ENCODE results near the gene HDAC4. TPM values are rescaled to one million over a fixed set of nuclear protein-coding genes. Genes with fewer than 3 reads are reported as not detected.
A peak's percentile ranks its signal among the peaks of the same experiment; 100 is the strongest.

Gene HDAC4
- total RNA-seq, 1 experiment from 2014 or later, result 32.0 TPM

DNA sequence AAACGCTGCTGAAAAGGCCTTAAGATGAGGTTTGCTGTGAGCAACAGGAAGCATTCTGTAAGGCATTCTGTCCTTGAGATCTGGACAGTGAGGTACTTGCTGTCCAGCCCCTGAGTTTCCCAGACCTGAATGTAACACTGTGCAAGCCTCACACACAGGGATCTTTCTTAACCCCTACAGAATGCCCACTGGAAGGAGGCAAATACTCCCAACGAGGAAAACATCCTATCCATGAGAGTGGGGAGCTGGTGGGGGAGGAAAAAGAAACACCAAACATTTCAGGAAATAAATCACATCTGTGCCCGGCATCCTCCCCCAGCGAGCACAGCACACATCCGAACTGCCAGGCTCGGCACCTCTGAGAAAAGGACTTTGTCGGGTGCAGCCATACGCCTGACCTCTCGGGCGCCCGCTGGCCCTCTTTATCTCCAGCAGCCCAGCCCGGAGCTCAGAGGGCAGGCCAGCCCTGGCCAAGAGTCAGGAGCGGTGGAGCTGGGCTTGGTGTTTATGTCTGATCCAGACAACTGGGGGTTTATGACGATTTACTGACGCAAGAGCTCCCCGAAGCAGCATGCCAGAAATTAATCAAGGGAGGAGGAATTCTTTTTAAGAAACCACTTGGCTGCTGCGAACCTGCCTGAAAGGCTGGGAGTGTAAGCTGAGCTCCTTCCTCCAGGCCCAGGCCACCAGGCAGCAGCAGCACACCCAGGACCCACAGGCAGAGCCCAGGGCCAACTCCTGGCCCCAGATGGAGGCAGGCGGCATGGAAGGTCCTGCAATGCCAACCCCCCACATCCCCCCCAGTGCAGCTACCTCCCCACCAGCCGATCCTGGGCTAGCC, 72.2 kb downstream of the HDAC4 start:
- Histone ChIP-seq H2BK120ac (ENCODE audit: low read depth, low read length, poor library complexity, severe bottlenecking) (no peak overlapping the region), H2AK5ac (ENCODE audit: insufficient read length, low read length) (no peak overlapping the region), H3K79me1 (ENCODE audit: insufficient read depth, low read depth, low read length, poor library complexity, severe bottlenecking) (no peaks in the 10 kb centered on the region), H4K8ac (replicated peaks; ENCODE audit: insufficient read length, low read depth, low read length) (no peak overlapping the region), H3K4me2 (ENCODE audit: insufficient read depth, insufficient read length, low read length) (no peak overlapping the region), H3K18ac (ENCODE audit: insufficient read length, low read depth, low read length) (no peak overlapping the region), H2BK20ac (ENCODE audit: low read depth, low read length, poor library complexity, severe bottlenecking) (no peak overlapping the region), H2BK5ac (ENCODE audit: insufficient read length, low read length) (no peak overlapping the region), H3T11ph (ENCODE audit: low read length) (no peak overlapping the region), H3K27me3 (ENCODE audit: insufficient read depth, low read length) (no peaks in the 10 kb centered on the region), H2BK15ac (ENCODE audit: low read depth, low read length) (no peak overlapping the region), H3K14ac (ENCODE audit: insufficient read depth, low read length) (no peak overlapping the region), H4K91ac (ENCODE audit: insufficient read length, low read depth, low read length) (no peak overlapping the region), H3K9ac (ENCODE audit: extremely low read depth, insufficient read length, low read length) (no peak overlapping the region), H3K4ac (ENCODE audit: low read depth, low read length) (no peak overlapping the region), H3K79me2 (ENCODE audit: insufficient read depth, low read length) (no peaks in the 10 kb centered on the region), H3K4me1 (ENCODE audit: insufficient read depth, low read length) (no peaks in the 10 kb centered on the region), H2BK12ac (ENCODE audit: insufficient read length, low read depth, low read length) (no peak overlapping the region), H3K27ac (ENCODE audit: insufficient read length, low read depth, low read length) (no peak overlapping the region), H3K9me3 (ENCODE audit: control insufficient read depth, low read depth, low read length) (no peaks in the 10 kb centered on the region), H3K56ac (ENCODE audit: insufficient read length, low read depth, low read length) (no peak overlapping the region), H4K20me1 (ENCODE audit: control insufficient read depth, insufficient read depth, insufficient read length) (no peaks in the 10 kb centered on the region), H3K23me2 (ENCODE audit: insufficient read length, low read depth, low read length, poor library complexity, severe bottlenecking) (no peaks in the 10 kb centered on the region), H3K23ac (ENCODE audit: insufficient read length, low read depth, low read length) (no peak overlapping the region), H2AFZ (ENCODE audit: low read length) (no peak overlapping the region), H4K5ac (ENCODE audit: insufficient read length, low read depth, low read length) (no peak overlapping the region)
- peak; percentile 19 for DNase-seq
- Mint-ChIP-seq H3K36me3 (ENCODE audit: insufficient read depth in 1 of 3, low read depth in 3 of 3) (peaks cover 0 to 6% (median 3%) of the 10 kb centered on the region in 3 experiments; a peak in 2 of 7 replicates), H3K4me1 (peaks cover 18 to 41% of the 10 kb centered on the region in 2 experiments), H3K27ac (peak overlapping the region; percentile 59 to 75 (median 65); a peak in 2 of 7 replicates), H3K27me3 (ENCODE audit: low read depth) (no peaks in the 10 kb centered on the region), H3K4me3 (no peak overlapping the region), H3K9me3 (no peaks in the 10 kb centered on the region)
- TF ChIP-seq, protein P1, sequence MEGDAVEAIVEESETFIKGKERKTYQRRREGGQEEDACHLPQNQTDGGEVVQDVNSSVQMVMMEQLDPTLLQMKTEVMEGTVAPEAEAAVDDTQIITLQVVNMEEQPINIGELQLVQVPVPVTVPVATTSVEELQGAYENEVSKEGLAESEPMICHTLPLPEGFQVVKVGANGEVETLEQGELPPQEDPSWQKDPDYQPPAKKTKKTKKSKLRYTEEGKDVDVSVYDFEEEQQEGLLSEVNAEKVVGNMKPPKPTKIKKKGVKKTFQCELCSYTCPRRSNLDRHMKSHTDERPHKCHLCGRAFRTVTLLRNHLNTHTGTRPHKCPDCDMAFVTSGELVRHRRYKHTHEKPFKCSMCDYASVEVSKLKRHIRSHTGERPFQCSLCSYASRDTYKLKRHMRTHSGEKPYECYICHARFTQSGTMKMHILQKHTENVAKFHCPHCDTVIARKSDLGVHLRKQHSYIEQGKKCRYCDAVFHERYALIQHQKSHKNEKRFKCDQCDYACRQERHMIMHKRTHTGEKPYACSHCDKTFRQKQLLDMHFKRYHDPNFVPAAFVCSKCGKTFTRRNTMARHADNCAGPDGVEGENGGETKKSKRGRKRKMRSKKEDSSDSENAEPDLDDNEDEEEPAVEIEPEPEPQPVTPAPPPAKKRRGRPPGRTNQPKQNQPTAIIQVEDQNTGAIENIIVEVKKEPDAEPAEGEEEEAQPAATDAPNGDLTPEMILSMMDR (conservative IDR thresholded peaks at IDR 0.05), result no peak
- no CpG with 5 or more reads among the region's 19 CpGs for WGBS (ENCODE audit: extremely low coverage, insufficient read length, low lambda C conversion rate)
